ENCODE measurements around the gene ZBTB8OS. TPM values are rescaled to one million over a fixed set of nuclear protein-coding genes. Genes with fewer than 3 reads are reported as not detected.
"Not testable (repeated sequence)": the region's sequence is repeated elsewhere in the genome, so short reads cannot be mapped to it uniquely, and the experiment has no call there.

The ZBTB8OS gene
- total RNA-seq, 4 donors from 2014 or later, result 12.4 to 28.0 (median 18.8) TPM

GRCh38 chr1:32651461-32652073 lies 1.2 kb upstream of the ZBTB8OS start:
- DNase-seq (ENCODE audit: low spot score in 2 of 2), result peak in 1 of 2 donors; percentile 23
- intact Hi-C loops (cut with DNase I; ENCODE audit: low total_unique reads), result no loop called here

GRCh38 chr1:32650752-32651460 lies 556 bp upstream of the ZBTB8OS start, which contains the start of gene RBBP4:
RBBP4 (plus strand) TSS chr1:32651208; CDS start chr1:32651307, 99 bp downstream.
- TF ChIP-seq CTCF (IDR thresholded peaks at IDR 0.05) (no peak), POLR2A (IDR thresholded peaks at IDR 0.05) (peak in 1 of 2 donors; percentile 62)
- DNase-seq (ENCODE audit: low spot score in 2 of 2), result peak; percentile 96 to 100
- peak within 1 kb of the TSS; percentile 74 for H3K4me3 ChIP-seq (ENCODE audit: low read depth, poor library complexity, severe bottlenecking)
- 0 to 1% methylated on average over 33 to 34 of the region's 67 CpGs for WGBS, 2 donors
- intact Hi-C loops (cut with DNase I; ENCODE audit: low total_unique reads), result no loop called here

More at GRCh38 chr1:32651461-32652073, 1.2 kb upstream of the ZBTB8OS start:
- H3K4me3 ChIP-seq (ENCODE audit: low read depth, poor library complexity, severe bottlenecking), result peak overlapping the region; percentile 74
- WGBS, 2 donors, result 0% methylated on average over 37 to 43 of the region's 43 CpGs
- TF ChIP-seq CTCF (IDR thresholded peaks at IDR 0.05) (no peak), POLR2A (IDR thresholded peaks at IDR 0.05) (no peak)

DNA sequence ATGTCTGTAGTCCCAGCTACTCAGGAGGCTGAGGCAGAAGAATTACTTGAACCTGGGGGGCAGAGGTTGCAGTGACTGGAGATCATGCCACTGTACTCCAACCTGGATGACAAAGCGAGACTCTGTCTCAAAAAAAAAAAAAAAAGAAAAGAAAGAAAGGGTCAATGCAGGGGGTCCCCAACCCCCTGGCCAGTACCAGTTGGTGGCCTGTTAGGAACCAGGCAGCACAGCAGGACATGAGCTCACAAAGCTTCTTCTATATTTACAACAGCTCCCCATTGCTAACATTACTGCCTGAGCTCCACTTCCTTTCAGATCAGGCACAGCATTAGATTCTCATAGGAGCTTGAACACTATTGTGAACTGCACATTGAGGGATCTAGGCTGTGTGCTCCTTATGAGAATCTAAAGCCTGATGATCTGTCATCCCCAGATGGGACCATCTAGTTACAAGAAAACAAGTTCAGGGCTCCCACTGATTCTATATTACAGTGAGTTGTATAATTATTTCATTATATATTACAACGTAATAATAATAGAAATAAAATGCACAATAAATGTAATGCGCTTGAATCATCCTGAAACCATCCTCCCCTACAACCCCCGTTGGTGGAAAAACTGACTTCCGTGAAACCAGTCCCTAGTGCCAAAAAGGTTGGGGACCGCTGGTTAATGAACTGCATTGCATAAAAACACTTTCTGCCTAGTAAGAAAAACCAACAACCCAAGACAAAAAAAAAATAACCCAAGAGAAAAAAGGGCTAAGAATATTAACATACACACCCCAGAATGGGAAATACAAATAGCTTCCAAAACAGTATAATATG lies 2.8 kb downstream of the ZBTB8OS start:
- H3K4me3 ChIP-seq (ENCODE audit: low read depth, poor library complexity, severe bottlenecking), result no peak overlapping the region
- intact Hi-C loops (cut with DNase I; ENCODE audit: low total_unique reads), result no loop called here
- no peak for DNase-seq (ENCODE audit: low spot score in 2 of 2)
- TF ChIP-seq POLR2A (IDR thresholded peaks at IDR 0.05) (no peak), CTCF (IDR thresholded peaks at IDR 0.05) (no peak)
- 79% methylated on average over 6 of the region's 6 CpGs for WGBS, 2 donors

DNA sequence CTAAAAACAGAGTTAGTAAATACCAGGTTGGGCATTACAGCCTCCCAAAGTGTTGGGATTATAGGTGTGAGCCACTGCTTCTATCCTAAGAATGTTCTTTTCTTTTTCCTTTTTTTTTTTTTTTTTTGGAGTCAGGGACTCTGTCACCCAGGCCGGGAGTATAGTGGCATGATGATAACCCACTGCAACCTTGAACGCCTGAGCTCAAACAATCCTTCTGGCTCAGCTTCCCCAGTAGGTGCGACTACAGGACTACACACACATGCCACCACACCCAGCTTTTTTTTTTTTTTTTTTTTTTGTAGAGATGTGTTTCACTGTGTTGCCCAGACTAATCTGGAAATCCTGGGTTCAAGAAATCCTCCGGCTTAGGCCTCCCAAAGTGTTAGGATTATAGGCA lies 5.9 kb downstream of the ZBTB8OS start:
- 80 to 84% methylated on average over 4 of the region's 4 CpGs for WGBS, 2 donors
- DNase-seq (ENCODE audit: low spot score in 2 of 2), result no peak
- no peak for TF ChIP-seq CTCF (IDR thresholded peaks at IDR 0.05)
- no peak for TF ChIP-seq POLR2A (IDR thresholded peaks at IDR 0.05)
- H3K4me3 ChIP-seq (ENCODE audit: low read depth, poor library complexity, severe bottlenecking), result no peak overlapping the region
- intact Hi-C loops (cut with DNase I; ENCODE audit: low total_unique reads), result no loop called here

DNA sequence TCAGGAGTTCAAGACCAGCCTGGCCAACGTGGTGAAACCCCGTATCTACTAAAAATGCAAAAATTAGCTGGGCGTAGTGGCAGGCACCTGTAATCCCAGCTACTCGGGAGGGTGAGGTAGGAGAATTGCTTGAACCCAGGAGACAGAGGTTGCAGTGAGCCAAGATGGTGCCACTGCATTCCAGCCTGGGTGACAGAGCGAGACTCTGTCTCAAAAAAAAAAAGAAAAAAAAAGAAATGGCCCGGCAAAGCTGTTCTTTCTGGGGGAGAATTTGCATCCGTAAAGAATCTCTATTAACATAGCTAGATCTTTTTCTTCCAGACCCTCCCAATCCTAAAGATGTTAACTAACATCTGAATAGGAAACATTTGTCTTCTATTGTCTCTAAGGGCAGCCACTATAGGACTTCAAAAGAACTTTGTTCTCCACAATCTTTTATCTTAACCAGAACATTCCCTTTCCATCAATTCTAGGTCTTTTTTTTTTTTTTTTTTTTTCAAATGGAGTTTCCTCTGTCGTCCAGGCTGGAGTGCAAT lies 8.0 kb downstream of the ZBTB8OS start:
- intact Hi-C loops (cut with DNase I; ENCODE audit: low total_unique reads); H3K4me3 ChIP-seq (ENCODE audit: low read depth, poor library complexity, severe bottlenecking); DNase-seq (ENCODE audit: low spot score in 2 of 2): not testable (repeated sequence)
- 76 to 82% methylated on average over 8 of the region's 8 CpGs for WGBS, 2 donors

Measured in lower leg skin (tissue), 4 donors.